GM12892 (cell line): Measurements from ENCODE around the gene GRID1. TPM values are rescaled to one million over a fixed set of nuclear protein-coding genes. Genes with fewer than 3 reads are reported as not detected.
A peak's percentile ranks its signal among the peaks of the same experiment; 100 is the strongest.

Experiments
- DNase-seq: peaks from one replicate; pipeline ENCODE4 v3.0.0; 2011; ENCODE audit not compliant: insufficient read length
- FAIRE-seq: peaks from 2 replicates; lab custom pipeline; 2011; peaks lifted over from hg19 to GRCh38; lab: Jason Lieb, UNC
- POLR2A ChIP-seq: IDR thresholded peaks from 2 replicates; pipeline ENCODE4 v1.6.1; 2011; ENCODE audit warnings: low read depth, low read length, control low read depth
- POLR2AphosphoS5 ChIP-seq: IDR thresholded peaks from 2 replicates; pipeline ENCODE4 v1.6.1; 2011; ENCODE audit warnings: low read depth, low read length, control low read depth
- TAF1 ChIP-seq: IDR thresholded peaks from 2 replicates; pipeline ENCODE4 v1.6.1; 2011; ENCODE audit warnings: low read depth, mild to moderate bottlenecking, control low read depth, low read length, borderline replicate concordance
- polyA plus RNA-seq: library from polyadenylated mRNA; unstranded; fragments of >200 nt; gene quantifications from one replicate; pipeline ENCODE4 v1.2.1, GENCODE V29; 2012; ENCODE audit warnings: missing spikeins, inconsistent platforms; ENCODE audit not compliant: missing spikeins

GRID1 gene
- 0.06 TPM for polyA plus RNA-seq

GRCh38 chr10:86366033-86366901, at the start of gene GRID1:
GRID1 (minus strand) TSS chr10:86366795.
- FAIRE-seq = no peak
- TF ChIP-seq TAF1 (no peak), POLR2A (no peak), POLR2AphosphoS5 (no peak)
- DNase-seq = no peak

GRCh38 chr10:86415583-86415982, 49.0 kb upstream of the GRID1 start:
- no peak for TF ChIP-seq POLR2AphosphoS5
- no peak for TF ChIP-seq TAF1
- TF ChIP-seq POLR2A = no peak
- FAIRE-seq = no peak
- DNase-seq = no peak

GRCh38 chr10:86415116-86415515, 48.5 kb upstream of the GRID1 start:
- DNase-seq (no peak), FAIRE-seq (no peak)
- TF ChIP-seq POLR2A (no peak), POLR2AphosphoS5 (no peak), TAF1 (no peak)

- peak; percentile 37 for DNase-seq
- no peak for TF ChIP-seq POLR2AphosphoS5
- peak; percentile 50 for FAIRE-seq
These were observed 46.6 kb upstream of the GRID1 start for GRCh38 chr10:86413046-86413728.

GRCh38 chr10:86411852-86412560, 45.4 kb upstream of the GRID1 start:
- FAIRE-seq = no peak
- no peak for TF ChIP-seq POLR2AphosphoS5
- no peak for TF ChIP-seq POLR2A
- no peak for TF ChIP-seq TAF1
- DNase-seq = no peak

- FAIRE-seq = peak; percentile 87
- no peak for DNase-seq
- TF ChIP-seq POLR2AphosphoS5 = peak; percentile 52; the same call in 1 of the 2 replicates
- TF ChIP-seq POLR2A = peak; percentile 64
- 0 out of 2 replicates have a peak, but pooled peaks have one; percentile 22 for TF ChIP-seq TAF1
These were observed 44.8 kb upstream of the GRID1 start for GRCh38 chr10:86411281-86411841.

- TF ChIP-seq POLR2AphosphoS5 (no peak), POLR2A (no peak), TAF1 (no peak)
- peak; percentile 54 for FAIRE-seq
- DNase-seq = no peak
These were observed 44.0 kb upstream of the GRID1 start for GRCh38 chr10:86410542-86411124.

- DNase-seq = no peak
- no peak for FAIRE-seq
- TF ChIP-seq TAF1 (no peak), POLR2A (no peak), POLR2AphosphoS5 (no peak)
These were observed 42.6 kb upstream of the GRID1 start for GRCh38 chr10:86409183-86409582.

- DNase-seq (no peak), FAIRE-seq (no peak)
- no peak for TF ChIP-seq POLR2A
- no peak for TF ChIP-seq TAF1
- no peak for TF ChIP-seq POLR2AphosphoS5
These were observed 36.7 kb upstream of the GRID1 start for GRCh38 chr10:86403183-86403797.

GRCh38 chr10:86402283-86402941, 35.8 kb upstream of the GRID1 start:
- DNase-seq = no peak
- no peak for FAIRE-seq
- no peak for TF ChIP-seq POLR2AphosphoS5
- TF ChIP-seq TAF1 = no peak
- TF ChIP-seq POLR2A = no peak
